Neural cell (in vitro differentiated cells): ENCODE measurements around the gene ME1.

Experiments
- CTCF ChIP-seq: fragments of 450-650 bp; IDR thresholded peaks from 2 replicates; pipeline ENCODE4 v1.5.1; 2014; ENCODE audit warnings: antibody characterized with exemption, mild to moderate bottlenecking, moderate library complexity; ENCODE audit not compliant: poor library complexity, severe bottlenecking
- EP300 ChIP-seq: fragments of 450-650 bp; conservative IDR thresholded peaks from 2 replicates; pipeline ENCODE4 v1.6.1; 2014; ENCODE audit warnings: antibody characterized with exemption, mild to moderate bottlenecking, moderate library complexity; ENCODE audit not compliant: poor library complexity, severe bottlenecking
- EZH2 ChIP-seq: fragments of 200-600, 300-800 bp; shearing (Covaris generic), sonication (generic); IDR thresholded peaks from 2 replicates; pipeline ENCODE4 v1.6.1; 2014; ENCODE audit warnings: antibody characterized with exemption, low read length, borderline replicate concordance, mild to moderate bottlenecking; ENCODE audit not compliant: insufficient read depth, poor library complexity, severe bottlenecking
- MXI1 ChIP-seq: fragments of 450-650 bp; conservative IDR thresholded peaks from 2 replicates; pipeline ENCODE4 v1.6.1; 2014; ENCODE audit warnings: antibody characterized with exemption, mild to moderate bottlenecking; ENCODE audit not compliant: poor library complexity, severe bottlenecking
- RAD21 ChIP-seq: fragments of 450-650 bp; conservative IDR thresholded peaks from 2 replicates; pipeline ENCODE4 v1.6.1; 2014; ENCODE audit warnings: antibody characterized with exemption, mild to moderate bottlenecking, moderate library complexity
- TAF1 ChIP-seq: IDR thresholded peaks from 2 replicates; pipeline ENCODE4 v1.6.1; 2012; ENCODE audit warnings: low read depth
- TF ChIP-seq, protein P1 (sequence below): IDR thresholded peaks from 2 replicates; pipeline ENCODE4 v1.6.1; 2012; ENCODE audit warnings: borderline replicate concordance

DNA sequence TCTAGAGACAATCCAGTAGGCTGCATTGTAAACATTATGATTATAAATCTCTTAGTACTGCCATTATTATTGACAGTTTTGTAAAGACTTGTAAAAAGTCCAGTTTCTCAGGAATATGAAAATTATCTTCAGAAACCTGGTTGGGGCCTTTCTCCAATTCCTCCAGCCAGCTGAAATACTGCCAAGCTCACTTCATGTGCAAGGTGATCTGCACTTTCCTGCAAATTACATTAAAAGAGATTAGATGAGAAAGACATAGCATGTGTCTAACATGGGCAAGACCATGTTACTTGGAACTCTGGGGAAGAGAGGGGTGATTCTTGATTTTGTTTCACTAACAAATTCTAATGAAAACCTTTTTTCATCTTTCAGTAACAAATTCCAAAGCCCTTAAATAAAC lies 261.7 kb downstream of the ME1 start:
- TF ChIP-seq, protein P1, sequence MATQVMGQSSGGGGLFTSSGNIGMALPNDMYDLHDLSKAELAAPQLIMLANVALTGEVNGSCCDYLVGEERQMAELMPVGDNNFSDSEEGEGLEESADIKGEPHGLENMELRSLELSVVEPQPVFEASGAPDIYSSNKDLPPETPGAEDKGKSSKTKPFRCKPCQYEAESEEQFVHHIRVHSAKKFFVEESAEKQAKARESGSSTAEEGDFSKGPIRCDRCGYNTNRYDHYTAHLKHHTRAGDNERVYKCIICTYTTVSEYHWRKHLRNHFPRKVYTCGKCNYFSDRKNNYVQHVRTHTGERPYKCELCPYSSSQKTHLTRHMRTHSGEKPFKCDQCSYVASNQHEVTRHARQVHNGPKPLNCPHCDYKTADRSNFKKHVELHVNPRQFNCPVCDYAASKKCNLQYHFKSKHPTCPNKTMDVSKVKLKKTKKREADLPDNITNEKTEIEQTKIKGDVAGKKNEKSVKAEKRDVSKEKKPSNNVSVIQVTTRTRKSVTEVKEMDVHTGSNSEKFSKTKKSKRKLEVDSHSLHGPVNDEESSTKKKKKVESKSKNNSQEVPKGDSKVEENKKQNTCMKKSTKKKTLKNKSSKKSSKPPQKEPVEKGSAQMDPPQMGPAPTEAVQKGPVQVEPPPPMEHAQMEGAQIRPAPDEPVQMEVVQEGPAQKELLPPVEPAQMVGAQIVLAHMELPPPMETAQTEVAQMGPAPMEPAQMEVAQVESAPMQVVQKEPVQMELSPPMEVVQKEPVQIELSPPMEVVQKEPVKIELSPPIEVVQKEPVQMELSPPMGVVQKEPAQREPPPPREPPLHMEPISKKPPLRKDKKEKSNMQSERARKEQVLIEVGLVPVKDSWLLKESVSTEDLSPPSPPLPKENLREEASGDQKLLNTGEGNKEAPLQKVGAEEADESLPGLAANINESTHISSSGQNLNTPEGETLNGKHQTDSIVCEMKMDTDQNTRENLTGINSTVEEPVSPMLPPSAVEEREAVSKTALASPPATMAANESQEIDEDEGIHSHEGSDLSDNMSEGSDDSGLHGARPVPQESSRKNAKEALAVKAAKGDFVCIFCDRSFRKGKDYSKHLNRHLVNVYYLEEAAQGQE: no peak
- TF ChIP-seq RAD21 (no peak), EP300 (no peak), CTCF (no peak), EZH2 (no peak), MXI1 (no peak), TAF1 (no peak)
